Mucosa of descending colon (tissue), 3 donors: ENCODE measurements around the gene SPRYD3. TPM values are rescaled to one million over a fixed set of nuclear protein-coding genes. Genes with fewer than 3 reads are reported as not detected.

Experiments used
- ATAC-seq: fragments of 200-7000 bp; cut with Tn5 transposase; one replicate; pipeline ENCODE4 v1.9.1; 2020; ENCODE audit warnings: mild to moderate bottlenecking, moderate library complexity
- DNase-seq, 3 donors: peaks; one replicate each; pipeline ENCODE4 v3.0.0-alpha.2; 2020
- H3K36me3 ChIP-seq: fragments of 200-600 bp; one replicate; pipeline ENCODE4 v1.8.0; 2021; ENCODE audit warnings: low read depth, mild to moderate bottlenecking
- H3K4me1 ChIP-seq: fragments of 200-600 bp; one replicate; pipeline ENCODE4 v1.8.0; 2021; ENCODE audit warnings: low read depth, mild to moderate bottlenecking
- H3K4me3 ChIP-seq: fragments of 200-600 bp; one replicate; pipeline ENCODE4 v1.8.0; 2021; ENCODE audit warnings: mild to moderate bottlenecking
- H3K9me3 ChIP-seq: fragments of 200-600 bp; one replicate; pipeline ENCODE4 v1.8.0; 2021; ENCODE audit warnings: mild to moderate bottlenecking
- intact Hi-C, 2 donors: fragments of 100-400 bp; cut with DNase I in 1 of 2; cut with micrococcal nuclease in 1 of 2; formaldehyde crosslinking; loops; one replicate each; pipeline versions ENCODE4 v1.11.0 to v1.11.1; 2022; cut with DNase I, micrococcal nuclease
- total RNA-seq, 3 donors: library from RNA; stranded (reverse); fragmentation: NEBNext Ultra II Directional in 2 of 3; extraction: Animal tissue kit (Norgen Biotek cat#: 25700) in 2 of 3; gene quantifications; one replicate each; pipeline versions ENCODE4 v1.2.1 to v1.2.4, GENCODE V29; 2021 to 2023
- TF ChIP-seq, protein P1 (sequence below): fragments of 200-600 bp; IDR thresholded peaks from one replicate; pipeline ENCODE4 v1.8.0; 2022; ENCODE audit warnings: antibody characterized with exemption, mild to moderate bottlenecking
- donor health status: DM: no; HTN: no; CAD: no; lungs with moderate emphysema.
- donor health status: DM: no; HTN: no; CAD: no.
- donor health status: DM: no; HTN: yes; CAD: no.

Gene SPRYD3
- total RNA-seq, 3 donors from 2014 or later = 27.3 to 51.0 (median 32.5) TPM

DNA sequence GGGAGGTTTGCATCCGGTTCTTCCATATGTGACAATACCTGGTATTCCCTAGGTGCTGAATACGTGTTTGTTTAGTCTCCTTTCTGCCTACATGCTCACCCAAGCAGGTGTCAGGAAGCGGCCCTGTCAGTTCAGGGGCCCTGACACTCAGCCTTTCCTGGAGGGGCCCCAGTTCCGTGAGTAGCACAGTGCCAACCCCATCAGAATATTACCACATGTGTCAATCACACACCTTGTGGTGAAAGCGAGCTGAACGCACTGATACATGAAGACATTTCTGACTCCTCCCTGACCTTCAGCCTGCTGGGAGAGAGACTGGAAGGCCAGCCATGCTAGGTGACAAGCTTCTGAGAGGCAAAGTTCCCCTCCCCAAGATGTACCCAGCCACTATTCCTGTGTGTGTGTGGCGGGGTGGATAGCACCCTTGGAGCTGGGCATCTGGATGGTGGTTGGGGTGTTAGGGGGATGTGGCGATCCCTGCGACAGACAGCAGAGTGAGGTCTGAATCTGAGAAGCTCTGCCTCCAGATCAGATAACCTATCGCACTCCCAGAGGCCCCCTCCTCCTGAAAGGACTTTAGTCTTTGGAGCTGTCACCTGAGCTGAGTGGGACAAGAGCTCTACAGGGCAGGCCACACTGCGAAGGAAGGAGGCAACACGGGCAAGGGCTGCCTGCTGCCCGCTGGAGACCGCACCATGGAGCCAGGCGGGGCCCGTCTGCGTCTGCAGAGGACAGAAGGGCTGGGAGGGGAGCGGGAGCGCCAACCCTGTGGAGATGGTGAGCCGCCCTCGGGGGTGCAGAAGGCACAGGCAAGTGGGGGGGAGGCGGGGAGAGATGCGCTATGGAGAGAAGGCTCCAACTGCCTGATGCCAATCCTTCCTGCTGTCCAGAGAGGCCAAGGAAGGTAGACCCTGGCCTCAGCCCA lies 24.0 kb upstream of the SPRYD3 start, which contains the start of gene SOAT2:
SOAT2 (plus strand) TSS at position 604 of the 925 bp plus-strand sequence; CDS start at position 696, 92 bp downstream.
- no peak for DNase-seq
- intact Hi-C loops = loop anchor here in 1 of 2 donors (5.0 kb wide), 1 partner anchor 36 kb away; no protein-coding TSS in a partner anchor
- no peaks in the 10 kb centered on the region for H3K36me3 ChIP-seq
- no peaks in the 10 kb centered on the region for H3K9me3 ChIP-seq
- H3K4me1 ChIP-seq = peaks cover 6% of the 10 kb centered on the region
- TF ChIP-seq, protein P1, sequence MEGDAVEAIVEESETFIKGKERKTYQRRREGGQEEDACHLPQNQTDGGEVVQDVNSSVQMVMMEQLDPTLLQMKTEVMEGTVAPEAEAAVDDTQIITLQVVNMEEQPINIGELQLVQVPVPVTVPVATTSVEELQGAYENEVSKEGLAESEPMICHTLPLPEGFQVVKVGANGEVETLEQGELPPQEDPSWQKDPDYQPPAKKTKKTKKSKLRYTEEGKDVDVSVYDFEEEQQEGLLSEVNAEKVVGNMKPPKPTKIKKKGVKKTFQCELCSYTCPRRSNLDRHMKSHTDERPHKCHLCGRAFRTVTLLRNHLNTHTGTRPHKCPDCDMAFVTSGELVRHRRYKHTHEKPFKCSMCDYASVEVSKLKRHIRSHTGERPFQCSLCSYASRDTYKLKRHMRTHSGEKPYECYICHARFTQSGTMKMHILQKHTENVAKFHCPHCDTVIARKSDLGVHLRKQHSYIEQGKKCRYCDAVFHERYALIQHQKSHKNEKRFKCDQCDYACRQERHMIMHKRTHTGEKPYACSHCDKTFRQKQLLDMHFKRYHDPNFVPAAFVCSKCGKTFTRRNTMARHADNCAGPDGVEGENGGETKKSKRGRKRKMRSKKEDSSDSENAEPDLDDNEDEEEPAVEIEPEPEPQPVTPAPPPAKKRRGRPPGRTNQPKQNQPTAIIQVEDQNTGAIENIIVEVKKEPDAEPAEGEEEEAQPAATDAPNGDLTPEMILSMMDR = no peak
- no peak within 1 kb of the TSS for H3K4me3 ChIP-seq
- peak; percentile 50 for ATAC-seq

DNA sequence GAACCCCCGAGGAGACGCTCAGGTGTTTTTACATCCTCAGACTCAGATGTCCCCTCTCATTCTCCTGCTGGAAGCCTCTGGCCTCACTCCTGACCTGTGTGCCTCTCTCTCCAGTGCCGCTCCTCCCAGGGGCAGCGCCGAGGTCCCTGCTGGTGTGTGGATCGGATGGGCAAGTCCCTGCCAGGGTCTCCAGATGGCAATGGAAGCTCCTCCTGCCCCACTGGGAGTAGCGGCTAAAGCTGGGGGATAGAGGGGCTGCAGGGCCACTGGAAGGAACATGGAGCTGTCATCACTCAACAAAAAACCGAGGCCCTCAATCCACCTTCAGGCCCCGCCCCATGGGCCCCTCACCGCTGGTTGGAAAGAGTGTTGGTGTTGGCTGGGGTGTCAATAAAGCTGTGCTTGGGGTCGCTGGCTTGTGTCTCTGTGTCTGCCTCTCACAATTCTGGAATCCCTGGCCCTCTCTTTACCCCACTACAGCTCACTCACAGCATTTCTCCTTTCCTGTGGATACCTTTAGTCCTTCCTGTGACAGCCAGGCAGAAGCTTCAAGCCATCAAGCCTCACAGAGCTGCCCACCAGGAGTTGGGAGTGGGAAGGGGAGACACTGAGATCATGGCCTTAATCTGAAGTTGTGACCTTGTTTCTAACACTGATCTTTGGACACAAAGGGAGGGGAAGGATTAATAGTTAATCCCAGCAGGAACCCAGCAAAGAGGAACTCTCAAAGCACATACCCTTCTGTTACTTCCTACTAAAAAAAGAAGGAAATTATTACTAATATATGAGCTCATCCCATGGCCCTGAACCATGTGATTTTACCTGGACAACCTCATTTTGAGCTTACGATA lies 23.0 kb upstream of the SPRYD3 start:
- Histone ChIP-seq H3K9me3 (no peaks in the 10 kb centered on the region), H3K4me3 (no peak overlapping the region), H3K4me1 (peaks cover 15% of the 10 kb centered on the region), H3K36me3 (no peaks in the 10 kb centered on the region)
- DNase-seq (no peak), ATAC-seq (no peak)
- TF ChIP-seq, protein P1 = no peak
- intact Hi-C loops = loop anchor here in 1 of 2 donors (5.0 kb wide), 1 partner anchor 35 kb away; no protein-coding TSS in a partner anchor

DNA sequence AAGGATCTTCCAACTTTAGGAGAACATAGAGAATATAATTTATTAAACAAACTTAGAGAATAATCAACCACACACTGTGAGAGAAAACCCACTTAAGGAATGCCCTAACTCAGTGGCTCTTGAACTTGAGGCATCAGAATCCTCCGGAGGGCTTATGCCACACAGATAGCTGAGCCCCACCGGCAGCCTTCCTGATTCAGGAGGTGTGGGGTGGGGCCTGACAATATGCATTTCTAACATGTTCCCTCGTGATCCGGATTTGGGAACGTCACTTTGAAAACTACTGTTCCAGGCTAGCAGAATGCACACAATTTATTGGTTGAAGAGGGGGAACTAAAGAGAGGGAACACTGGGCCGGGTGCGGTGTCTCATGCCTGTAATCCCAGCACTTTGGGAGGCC lies 22.1 kb upstream of the SPRYD3 start:
- Histone ChIP-seq H3K4me1 (peaks cover 17% of the 10 kb centered on the region), H3K9me3 (no peaks in the 10 kb centered on the region), H3K36me3 (no peaks in the 10 kb centered on the region), H3K4me3 (no peak overlapping the region)
- no peak for ATAC-seq
- TF ChIP-seq, protein P1 = no peak
- intact Hi-C loops = loop anchor here in 1 of 2 donors (5.0 kb wide), 1 partner anchor 34 kb away; no protein-coding TSS in a partner anchor
- DNase-seq = no peak

DNA sequence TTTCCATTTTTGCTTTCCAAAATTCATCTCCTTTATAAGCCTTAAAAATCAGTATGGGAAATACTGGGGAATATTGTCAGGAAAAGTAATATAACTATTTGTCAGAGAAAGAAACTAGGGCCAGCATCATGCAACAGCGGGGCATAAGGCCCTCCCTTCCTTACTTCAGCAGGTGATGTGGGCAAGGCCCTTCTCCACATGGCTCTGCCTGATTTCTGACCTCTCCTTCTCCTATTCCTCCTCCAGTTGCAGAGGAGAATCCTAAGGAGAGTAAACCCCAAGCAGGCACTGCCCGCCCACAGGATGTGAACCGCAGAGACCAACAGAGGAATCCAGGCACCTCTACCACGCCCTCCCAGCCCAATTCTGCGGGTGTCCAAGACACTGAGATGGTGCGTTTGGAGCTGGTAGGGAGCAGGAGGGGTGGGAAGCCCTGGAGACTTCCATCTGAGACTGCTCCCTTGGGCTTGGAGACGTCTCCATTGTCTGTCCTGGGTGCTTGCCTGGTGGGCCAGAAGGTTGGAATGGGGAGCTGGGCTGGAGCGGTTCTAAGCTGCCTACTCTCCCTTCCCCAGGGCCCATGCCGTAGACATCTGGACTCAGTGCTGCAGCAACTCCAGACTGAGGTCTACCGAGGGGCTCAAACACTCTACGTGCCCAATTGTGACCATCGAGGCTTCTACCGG lies 21.4 kb upstream of the SPRYD3 start:
- ATAC-seq (no peak), DNase-seq (no peak)
- no peaks in the 10 kb centered on the region for H3K9me3 ChIP-seq
- no peaks in the 10 kb centered on the region for H3K36me3 ChIP-seq
- H3K4me1 ChIP-seq = peaks cover 17% of the 10 kb centered on the region
- TF ChIP-seq, protein P1 = no peak
- intact Hi-C loops = loop anchor here in 1 of 2 donors (5.0 kb wide), 1 partner anchor 33 kb away; no protein-coding TSS in a partner anchor
- no peak overlapping the region for H3K4me3 ChIP-seq
